Measurements from ENCODE around the gene SCGB1A1. TPM values are rescaled to one million over a fixed set of nuclear protein-coding genes. Genes with fewer than 3 reads are reported as not detected.
"Not testable (repeated sequence)": the region's sequence is repeated elsewhere in the genome, so short reads cannot be mapped to it uniquely, and the experiment has no call there.

SCGB1A1 gene
- total and polyA plus RNA-seq, 2 donors (not counting 1 experiment from before 2014, with no cell fraction given) = not detected

- no peak for TF ChIP-seq CTCF (IDR thresholded peaks at IDR 0.05)
- TF ChIP-seq EZH2 (IDR thresholded peaks at IDR 0.05; ENCODE audit: borderline replicate concordance, insufficient read depth, low read depth, low read length, poor library complexity, severe bottlenecking) = no peak
- H3K4me2 ChIP-seq (replicated peaks; ENCODE audit: low read depth, low read length, poor library complexity, severe bottlenecking) = no peak overlapping the region
- ChIA-PET POLR2A (interaction anchor here (0.6 kb wide), 3 partner anchors 15 to 342 kb away, joined by 3 to 4 read pairs (median 3); partner anchors contain the start of gene B3GAT3), CTCF (interaction anchor here (0.8 to 3.8 kb wide), 3 partner anchors 15 to 111 kb away, joined by 3 to 19 read pairs (median 9); no protein-coding TSS in a partner anchor)
- Mint-ChIP-seq H3K27ac (no peak overlapping the region), H3K27me3 (peaks cover 5% of the 10 kb centered on the region), H3K9me3 (ENCODE audit: insufficient read depth) (no peaks in the 10 kb centered on the region), H3K4me1 (peaks cover 14% of the 10 kb centered on the region), H3K4me3 (no peak overlapping the region)
- H4K20me1 ChIP-seq (ENCODE audit: control insufficient read depth, insufficient read depth, low read length, poor library complexity, severe bottlenecking) = no peaks in the 10 kb centered on the region
- no peaks in the 10 kb centered on the region for H3K79me2 ChIP-seq (ENCODE audit: control insufficient read depth, insufficient read depth, low read length)
- intact Hi-C loops (cut with micrococcal nuclease) = no loop called here
- no peak for ATAC-seq (ENCODE audit: low read depth)
- no peak overlapping the region for H3K9ac ChIP-seq (ENCODE audit: low read length)
- no peak overlapping the region for H3K27ac ChIP-seq (ENCODE audit: low read length in 2 of 2)
- DNase-seq = no peak
- no peaks in the 10 kb centered on the region for H3K36me3 ChIP-seq (replicated peaks in 1 of 2; ENCODE audit: control extremely low read depth in 1 of 2, control insufficient read depth in 1 of 2, extremely low read depth in 1 of 2, insufficient read depth in 2 of 2, low read length in 1 of 2)
- peaks cover 11 to 12% of the 10 kb centered on the region in 2 donors for H3K4me1 ChIP-seq (ENCODE audit: control insufficient read depth in 2 of 2, insufficient read depth in 2 of 2, low read length in 2 of 2)
- H3K9me3 ChIP-seq (ENCODE audit: control extremely low read depth in 1 of 3, control insufficient read depth in 2 of 3, insufficient read depth in 1 of 3, low read length in 2 of 3) = no peaks in the 10 kb centered on the region
- H2AFZ ChIP-seq (ENCODE audit: insufficient read depth, low read depth, low read length, poor library complexity, severe bottlenecking) = no peak overlapping the region
- peaks cover 0 to 8% (median 0%) of the 10 kb centered on the region in 4 experiments for H3K27me3 ChIP-seq (replicated peaks in 1 of 4; ENCODE audit: control extremely low read depth in 1 of 4, control insufficient read depth in 3 of 4, insufficient read depth in 4 of 4, low read length in 3 of 4)
- 77% methylated on average over 6 of the region's 9 CpGs for WGBS (ENCODE audit: insufficient coverage)
- no peak overlapping the region for H3K4me3 ChIP-seq (ENCODE audit: control extremely low read depth in 1 of 5, extremely low read depth in 1 of 5, insufficient read depth in 1 of 5, low read depth in 2 of 5, low read length in 4 of 5)
These were observed 30.6 kb downstream of the SCGB1A1 start for GRCh38 chr11:62449451-62449851.

GRCh38 chr11:62449912-62450311, 31.1 kb downstream of the SCGB1A1 start:
- H3K9me3 ChIP-seq (ENCODE audit: control extremely low read depth in 1 of 3, control insufficient read depth in 2 of 3, insufficient read depth in 1 of 3, low read length in 2 of 3); H3K27ac ChIP-seq (ENCODE audit: low read length in 2 of 2); H2AFZ ChIP-seq (ENCODE audit: insufficient read depth, low read depth, low read length, poor library complexity, severe bottlenecking); DNase-seq; H4K20me1 ChIP-seq (ENCODE audit: control insufficient read depth, insufficient read depth, low read length, poor library complexity, severe bottlenecking); H3K4me3 Mint-ChIP-seq; intact Hi-C loops (cut with micrococcal nuclease); H3K27ac Mint-ChIP-seq; H3K4me1 Mint-ChIP-seq; H3K4me1 ChIP-seq (ENCODE audit: control insufficient read depth in 2 of 2, insufficient read depth in 2 of 2, low read length in 2 of 2); H3K27me3 ChIP-seq (replicated peaks in 1 of 4; ENCODE audit: control extremely low read depth in 1 of 4, control insufficient read depth in 3 of 4, insufficient read depth in 4 of 4, low read length in 3 of 4); H3K9me3 Mint-ChIP-seq (ENCODE audit: insufficient read depth); H3K79me2 ChIP-seq (ENCODE audit: control insufficient read depth, insufficient read depth, low read length); ATAC-seq (ENCODE audit: low read depth); H3K4me2 ChIP-seq (replicated peaks; ENCODE audit: low read depth, low read length, poor library complexity, severe bottlenecking); H3K4me3 ChIP-seq (ENCODE audit: control extremely low read depth in 1 of 5, extremely low read depth in 1 of 5, insufficient read depth in 1 of 5, low read depth in 2 of 5, low read length in 4 of 5); H3K36me3 ChIP-seq (replicated peaks in 1 of 2; ENCODE audit: control extremely low read depth in 1 of 2, control insufficient read depth in 1 of 2, extremely low read depth in 1 of 2, insufficient read depth in 2 of 2, low read length in 1 of 2); H3K27me3 Mint-ChIP-seq; H3K9ac ChIP-seq (ENCODE audit: low read length); POLR2A ChIA-PET: not testable (repeated sequence)
- WGBS (ENCODE audit: insufficient coverage) = 100% methylated on average over 5 of the region's 7 CpGs
- CTCF ChIA-PET = interaction anchor here (2.3 to 3.8 kb wide), 2 partner anchors 25 to 111 kb away, joined by 9 to 19 read pairs; no protein-coding TSS in a partner anchor

Measured in B cell (primary cell).